Trophoblast cell (in vitro differentiated cells and primary cell): ENCODE results near the gene KRTAP4-1.

Experiments used
- DNase-seq, 2 donors: peaks; one replicate each; pipeline ENCODE4 v3.0.0-alpha.2; 2016
- H2AFZ ChIP-seq: 2 replicates; pipeline ENCODE4 v1.6.1; 2013; ENCODE audit warnings: low read length, moderate library complexity, mild to moderate bottlenecking; ENCODE audit not compliant: insufficient read depth, poor library complexity
- H2AK5ac ChIP-seq: 2 replicates; pipeline ENCODE4 v1.6.1; 2013; ENCODE audit warnings: mild to moderate bottlenecking, low read length
- H2BK120ac ChIP-seq: 2 replicates; pipeline ENCODE4 v1.6.1; 2013; ENCODE audit warnings: low read length, mild to moderate bottlenecking, moderate library complexity; ENCODE audit not compliant: insufficient read depth, poor library complexity
- H2BK12ac ChIP-seq: 2 replicates; pipeline ENCODE4 v1.6.1; 2013; ENCODE audit warnings: mild to moderate bottlenecking, low read length, moderate library complexity
- H2BK5ac ChIP-seq: 2 replicates; pipeline ENCODE4 v1.6.1; 2013; ENCODE audit warnings: low read length, low read depth, moderate library complexity, mild to moderate bottlenecking; ENCODE audit not compliant: poor library complexity
- H3K14ac ChIP-seq: 2 replicates; pipeline ENCODE4 v1.6.1; 2013; ENCODE audit warnings: mild to moderate bottlenecking, low read length
- H3K18ac ChIP-seq: 2 replicates; pipeline ENCODE4 v1.6.1; 2013; ENCODE audit warnings: mild to moderate bottlenecking, low read length
- H3K23ac ChIP-seq: 2 replicates; pipeline ENCODE4 v1.6.1; 2013; ENCODE audit warnings: low read length
- H3K27ac ChIP-seq: 2 replicates; pipeline ENCODE4 v1.5.1; 2013; ENCODE audit warnings: low read depth, mild to moderate bottlenecking, inconsistent platforms, low read length, moderate library complexity
- H3K27me3 ChIP-seq: 2 replicates; pipeline ENCODE4 v1.6.1; 2013; ENCODE audit warnings: inconsistent platforms, mild to moderate bottlenecking, low read length, moderate library complexity; ENCODE audit not compliant: insufficient read depth
- H3K36me3 ChIP-seq, 2 experiments: 1 replicate in 1 of 2; 2 replicates in 1 of 2; pipeline ENCODE4 v1.6.1; 2013; ENCODE audit warnings: low read length in 2 of 2, mild to moderate bottlenecking in 2 of 2, moderate library complexity in 1 of 2; ENCODE audit not compliant: insufficient read depth in 2 of 2, control insufficient read depth in 1 of 2
- H3K4ac ChIP-seq: 2 replicates; pipeline ENCODE4 v1.6.1; 2013; ENCODE audit warnings: low read depth, mild to moderate bottlenecking, low read length, moderate library complexity
- H3K4me1 ChIP-seq, 2 experiments: 1 replicate in 1 of 2; 2 replicates in 1 of 2; pipeline ENCODE4 v1.6.1; 2013; ENCODE audit warnings: low read length in 2 of 2, mild to moderate bottlenecking in 2 of 2, moderate library complexity in 1 of 2; ENCODE audit not compliant: insufficient read depth in 2 of 2, control insufficient read depth in 1 of 2
- H3K4me2 ChIP-seq: 2 replicates; pipeline ENCODE4 v1.6.1; 2013; ENCODE audit warnings: inconsistent platforms, mild to moderate bottlenecking, low read length, moderate library complexity
- H3K4me3 ChIP-seq: 2 replicates; pipeline ENCODE4 v1.5.1; 2013; ENCODE audit warnings: mild to moderate bottlenecking, low read depth, low read length, inconsistent platforms
- H3K79me1 ChIP-seq: one replicate; pipeline ENCODE4 v1.6.1; 2013; ENCODE audit warnings: low read length
- H3K79me2 ChIP-seq: 2 replicates; pipeline ENCODE4 v1.6.1; 2013; ENCODE audit warnings: low read length, mild to moderate bottlenecking; ENCODE audit not compliant: control insufficient read depth, insufficient read depth, poor library complexity
- H3K9ac ChIP-seq: 2 replicates; pipeline ENCODE4 v1.6.1; 2013; ENCODE audit warnings: mild to moderate bottlenecking, low read length
- H3K9me3 ChIP-seq: 2 replicates; pipeline ENCODE4 v1.6.1; 2013; ENCODE audit warnings: low read depth, mild to moderate bottlenecking, control low read depth, inconsistent platforms, low read length; ENCODE audit not compliant: insufficient read depth
- H4K12ac ChIP-seq: 2 replicates; pipeline ENCODE4 v1.6.1; 2013; ENCODE audit warnings: low read depth, mild to moderate bottlenecking, low read length, moderate library complexity
- H4K8ac ChIP-seq: 2 replicates; pipeline ENCODE4 v1.6.1; 2013; ENCODE audit warnings: low read depth, mild to moderate bottlenecking, low read length, moderate library complexity
- H4K91ac ChIP-seq: one replicate; pipeline ENCODE4 v1.6.1; 2013; ENCODE audit warnings: low read depth, mild to moderate bottlenecking, low read length, moderate library complexity
- WGBS: extraction: QIAGEN DNeasy Blood & Tissue Kit; methylation state at CpG from one replicate; pipeline ENCODE4 v1.1.7; 2013; ENCODE audit warnings: missing lambda C conversion rate; ENCODE audit not compliant: insufficient read length, insufficient coverage; ENCODE audit errors: extremely low coverage; 5-methylcytosine and 5-hydroxymethylcytosine counted together

The KRTAP4-1 gene

GRCh38 chr17:41178843-41179616, 5.7 kb downstream of the KRTAP4-1 start:
- Histone ChIP-seq H4K91ac (no peak overlapping the region), H2BK5ac (no peak overlapping the region), H3K36me3 (no peaks in the 10 kb centered on the region), H3K9me3 (no peaks in the 10 kb centered on the region), H2AFZ (no peak overlapping the region), H3K4ac (no peak overlapping the region), H3K18ac (no peak overlapping the region), H3K9ac (no peak overlapping the region), H4K8ac (no peak overlapping the region), H3K4me1 (no peaks in the 10 kb centered on the region), H3K23ac (no peak overlapping the region), H3K4me3 (no peak overlapping the region), H3K27ac (no peak overlapping the region), H2BK12ac (no peak overlapping the region), H2AK5ac (no peak overlapping the region), H4K12ac (no peak overlapping the region), H3K4me2 (no peak overlapping the region), H3K79me1 (no peaks in the 10 kb centered on the region), H3K79me2 (no peaks in the 10 kb centered on the region), H3K27me3 (no peaks in the 10 kb centered on the region), H2BK120ac (no peak overlapping the region), H3K14ac (no peak overlapping the region)
- DNase-seq, result no peak
- WGBS, result no CpG with 5 or more reads among the region's 1 CpG

GRCh38 chr17:41178341-41178740, 6.4 kb downstream of the KRTAP4-1 start:
- no peak overlapping the region for H3K23ac ChIP-seq
- H4K8ac ChIP-seq, result no peak overlapping the region
- no peak overlapping the region for H2BK5ac ChIP-seq
- DNase-seq, result no peak
- no CpG with 5 or more reads among the region's 3 CpGs for WGBS
- no peak overlapping the region for H4K91ac ChIP-seq
- no peaks in the 10 kb centered on the region for H3K79me2 ChIP-seq
- no peak overlapping the region for H3K4me2 ChIP-seq
- H3K14ac ChIP-seq, result no peak overlapping the region
- H3K36me3 ChIP-seq, result no peaks in the 10 kb centered on the region
- no peak overlapping the region for H3K18ac ChIP-seq
- H3K27me3 ChIP-seq, result no peaks in the 10 kb centered on the region
- H3K27ac ChIP-seq, result no peak overlapping the region
- H2AK5ac ChIP-seq, result no peak overlapping the region
- H4K12ac ChIP-seq, result no peak overlapping the region
- H2BK12ac ChIP-seq, result no peak overlapping the region
- no peaks in the 10 kb centered on the region for H3K4me1 ChIP-seq
- H2AFZ ChIP-seq, result no peak overlapping the region
- H3K79me1 ChIP-seq, result no peaks in the 10 kb centered on the region
- no peaks in the 10 kb centered on the region for H3K9me3 ChIP-seq
- no peak overlapping the region for H3K4me3 ChIP-seq
- no peak overlapping the region for H2BK120ac ChIP-seq
- H3K4ac ChIP-seq, result no peak overlapping the region
- no peak overlapping the region for H3K9ac ChIP-seq

GRCh38 chr17:41177727-41178271, 6.9 kb downstream of the KRTAP4-1 start, which contains the start of gene KRTAP4-2:
Gene KRTAP4-2, minus strand, starts transcription at chr17:41178221. Its CDS starts 57 bp downstream, at chr17:41178164.
- H3K9me3 ChIP-seq, result no peaks in the 10 kb centered on the region
- H2AK5ac ChIP-seq, result no peak within 1 kb of the TSS
- no peak within 1 kb of the TSS for H4K91ac ChIP-seq
- H3K9ac ChIP-seq, result no peak within 1 kb of the TSS
- H3K4me1 ChIP-seq, result no peaks in the 10 kb centered on the region
- H3K4ac ChIP-seq, result no peak within 1 kb of the TSS
- H3K27ac ChIP-seq, result no peak within 1 kb of the TSS
- no peak within 1 kb of the TSS for H3K4me3 ChIP-seq
- no peak within 1 kb of the TSS for H2AFZ ChIP-seq
- H3K18ac ChIP-seq, result no peak within 1 kb of the TSS
- no peaks in the 10 kb centered on the region for H3K79me1 ChIP-seq
- no peak for DNase-seq
- H2BK5ac ChIP-seq, result no peak within 1 kb of the TSS
- H3K27me3 ChIP-seq, result no peaks in the 10 kb centered on the region
- no peak within 1 kb of the TSS for H3K4me2 ChIP-seq
- H4K8ac ChIP-seq, result no peak within 1 kb of the TSS
- no CpG with 5 or more reads among the region's 7 CpGs for WGBS
- no peak within 1 kb of the TSS for H2BK120ac ChIP-seq
- H4K12ac ChIP-seq, result no peak within 1 kb of the TSS
- H3K36me3 ChIP-seq, result no peaks in the 10 kb centered on the region
- H3K23ac ChIP-seq, result no peak within 1 kb of the TSS
- no peak within 1 kb of the TSS for H2BK12ac ChIP-seq
- H3K79me2 ChIP-seq, result no peaks in the 10 kb centered on the region
- H3K14ac ChIP-seq, result no peak within 1 kb of the TSS

GRCh38 chr17:41176744-41177387, 7.8 kb downstream of the KRTAP4-1 start:
- H2AFZ ChIP-seq, result no peak overlapping the region
- H4K8ac ChIP-seq, result no peak overlapping the region
- H3K79me1 ChIP-seq, result no peaks in the 10 kb centered on the region
- no peaks in the 10 kb centered on the region for H3K36me3 ChIP-seq
- no peak overlapping the region for H3K4ac ChIP-seq
- H3K14ac ChIP-seq, result no peak overlapping the region
- no peak overlapping the region for H3K4me2 ChIP-seq
- H3K9ac ChIP-seq, result no peak overlapping the region
- no peaks in the 10 kb centered on the region for H3K4me1 ChIP-seq
- no peak overlapping the region for H2BK120ac ChIP-seq
- H3K27ac ChIP-seq, result no peak overlapping the region
- H3K27me3 ChIP-seq, result no peaks in the 10 kb centered on the region
- no peak overlapping the region for H3K18ac ChIP-seq
- no peak overlapping the region for H4K91ac ChIP-seq
- no peaks in the 10 kb centered on the region for H3K9me3 ChIP-seq
- H2BK5ac ChIP-seq, result no peak overlapping the region
- H3K23ac ChIP-seq, result no peak overlapping the region
- DNase-seq, result no peak
- H4K12ac ChIP-seq, result no peak overlapping the region
- H2BK12ac ChIP-seq, result no peak overlapping the region
- H2AK5ac ChIP-seq, result no peak overlapping the region
- WGBS, result no CpG with 5 or more reads among the region's 3 CpGs
- no peak overlapping the region for H3K4me3 ChIP-seq
- no peaks in the 10 kb centered on the region for H3K79me2 ChIP-seq
